ENCODE measurements around the gene RBM28.

- TF ChIP-seq CTCF (IDR thresholded peaks at IDR 0.05) (no peak), POLR2A (IDR thresholded peaks at IDR 0.05) (no peak)
Measured at GRCh38 chr7:128365432-128365831, 21.7 kb upstream of the RBM28 start.
